Measurements from ENCODE around the gene SNAI1. TPM values are rescaled to one million over a fixed set of nuclear protein-coding genes. Genes with fewer than 3 reads are reported as not detected.

SNAI1 gene
- total RNA-seq, 1 experiment from 2014 or later = 8.8 TPM

DNA sequence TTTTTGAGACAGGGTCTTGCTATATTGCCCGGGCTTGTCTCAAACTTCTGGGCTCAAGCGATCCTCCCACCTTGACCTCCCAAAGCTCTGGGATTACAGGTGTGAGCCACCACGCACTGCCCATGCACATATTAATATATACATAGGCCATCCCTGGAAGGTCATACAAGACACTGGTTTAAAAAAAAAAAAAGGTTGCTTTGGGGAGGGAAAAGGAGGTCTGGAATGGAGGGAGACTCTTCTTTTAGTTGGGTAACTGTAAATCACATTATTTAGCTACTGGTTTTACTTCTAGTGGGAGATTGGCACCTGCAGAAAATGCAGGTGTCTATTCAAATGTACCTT lies 4.1 kb upstream of the SNAI1 start:
- POLR2A ChIA-PET = no interaction called here
- TF ChIP-seq, protein P1, sequence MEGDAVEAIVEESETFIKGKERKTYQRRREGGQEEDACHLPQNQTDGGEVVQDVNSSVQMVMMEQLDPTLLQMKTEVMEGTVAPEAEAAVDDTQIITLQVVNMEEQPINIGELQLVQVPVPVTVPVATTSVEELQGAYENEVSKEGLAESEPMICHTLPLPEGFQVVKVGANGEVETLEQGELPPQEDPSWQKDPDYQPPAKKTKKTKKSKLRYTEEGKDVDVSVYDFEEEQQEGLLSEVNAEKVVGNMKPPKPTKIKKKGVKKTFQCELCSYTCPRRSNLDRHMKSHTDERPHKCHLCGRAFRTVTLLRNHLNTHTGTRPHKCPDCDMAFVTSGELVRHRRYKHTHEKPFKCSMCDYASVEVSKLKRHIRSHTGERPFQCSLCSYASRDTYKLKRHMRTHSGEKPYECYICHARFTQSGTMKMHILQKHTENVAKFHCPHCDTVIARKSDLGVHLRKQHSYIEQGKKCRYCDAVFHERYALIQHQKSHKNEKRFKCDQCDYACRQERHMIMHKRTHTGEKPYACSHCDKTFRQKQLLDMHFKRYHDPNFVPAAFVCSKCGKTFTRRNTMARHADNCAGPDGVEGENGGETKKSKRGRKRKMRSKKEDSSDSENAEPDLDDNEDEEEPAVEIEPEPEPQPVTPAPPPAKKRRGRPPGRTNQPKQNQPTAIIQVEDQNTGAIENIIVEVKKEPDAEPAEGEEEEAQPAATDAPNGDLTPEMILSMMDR (IDR thresholded peaks at IDR 0.05) = no peak
- TF ChIP-seq POLR2AphosphoS5 (IDR thresholded peaks at IDR 0.05; ENCODE audit: low read depth, low read length) (no peak), SIN3A (IDR thresholded peaks at IDR 0.05; ENCODE audit: borderline replicate concordance, insufficient read depth, low read depth, low read length) (no peak), TCF7L2 (IDR thresholded peaks at IDR 0.05; ENCODE audit: low read depth, low read length) (no peak)
- TF ChIP-seq, protein P2, sequence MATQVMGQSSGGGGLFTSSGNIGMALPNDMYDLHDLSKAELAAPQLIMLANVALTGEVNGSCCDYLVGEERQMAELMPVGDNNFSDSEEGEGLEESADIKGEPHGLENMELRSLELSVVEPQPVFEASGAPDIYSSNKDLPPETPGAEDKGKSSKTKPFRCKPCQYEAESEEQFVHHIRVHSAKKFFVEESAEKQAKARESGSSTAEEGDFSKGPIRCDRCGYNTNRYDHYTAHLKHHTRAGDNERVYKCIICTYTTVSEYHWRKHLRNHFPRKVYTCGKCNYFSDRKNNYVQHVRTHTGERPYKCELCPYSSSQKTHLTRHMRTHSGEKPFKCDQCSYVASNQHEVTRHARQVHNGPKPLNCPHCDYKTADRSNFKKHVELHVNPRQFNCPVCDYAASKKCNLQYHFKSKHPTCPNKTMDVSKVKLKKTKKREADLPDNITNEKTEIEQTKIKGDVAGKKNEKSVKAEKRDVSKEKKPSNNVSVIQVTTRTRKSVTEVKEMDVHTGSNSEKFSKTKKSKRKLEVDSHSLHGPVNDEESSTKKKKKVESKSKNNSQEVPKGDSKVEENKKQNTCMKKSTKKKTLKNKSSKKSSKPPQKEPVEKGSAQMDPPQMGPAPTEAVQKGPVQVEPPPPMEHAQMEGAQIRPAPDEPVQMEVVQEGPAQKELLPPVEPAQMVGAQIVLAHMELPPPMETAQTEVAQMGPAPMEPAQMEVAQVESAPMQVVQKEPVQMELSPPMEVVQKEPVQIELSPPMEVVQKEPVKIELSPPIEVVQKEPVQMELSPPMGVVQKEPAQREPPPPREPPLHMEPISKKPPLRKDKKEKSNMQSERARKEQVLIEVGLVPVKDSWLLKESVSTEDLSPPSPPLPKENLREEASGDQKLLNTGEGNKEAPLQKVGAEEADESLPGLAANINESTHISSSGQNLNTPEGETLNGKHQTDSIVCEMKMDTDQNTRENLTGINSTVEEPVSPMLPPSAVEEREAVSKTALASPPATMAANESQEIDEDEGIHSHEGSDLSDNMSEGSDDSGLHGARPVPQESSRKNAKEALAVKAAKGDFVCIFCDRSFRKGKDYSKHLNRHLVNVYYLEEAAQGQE (IDR thresholded peaks at IDR 0.05; ENCODE audit: insufficient read depth in 1 of 2, low read depth in 2 of 2, low read length in 1 of 2) = no peak
- H3K4me1 ChIP-seq (ENCODE audit: control insufficient read depth, insufficient read depth, low read length) = peaks cover 8% of the 10 kb centered on the region
- CTCF ChIA-PET = interaction anchor here (0.6 to 4.8 kb wide), 11 partner anchors 9 to 366 kb away, joined by 3 to 97 read pairs (median 4); no protein-coding TSS in a partner anchor
- BruUV-seq (replicated peaks) = no TSS peak
- no peaks in the 10 kb centered on the region for H3K36me3 ChIP-seq (ENCODE audit: control insufficient read depth, insufficient read depth, low read length)
- intact Hi-C loops (cut with micrococcal nuclease; ENCODE audit: unreplicated experiment) = loop anchor here (1.0 kb wide), 1 partner anchor 93 kb away; no protein-coding TSS in a partner anchor
- H3K27me3 ChIP-seq (ENCODE audit: control insufficient read depth, insufficient read depth, low read length) = no peaks in the 10 kb centered on the region
- ATAC-seq = no peak
- in situ Hi-C loops (cut with HindIII; ENCODE audit: low pct_unique_long_range_greater_than_20kb, low sequenced_read_pairs) = no loop called here
- H3K27ac ChIP-seq (ENCODE audit: low read length) = no peak overlapping the region; the same call in 1 of the 2 replicates
- H3K4me3 ChIP-seq (ENCODE audit: low read depth in 2 of 2, low read length in 2 of 2) = peak overlapping the region in 1 of 2 experiments; percentile 49; a peak in 1 of 4 replicates
- no peak for DNase-seq (ENCODE audit: low read depth, low spot score)
- H3K9me3 ChIP-seq (ENCODE audit: control insufficient read depth, insufficient read depth, low read depth, low read length) = no peaks in the 10 kb centered on the region

DNA sequence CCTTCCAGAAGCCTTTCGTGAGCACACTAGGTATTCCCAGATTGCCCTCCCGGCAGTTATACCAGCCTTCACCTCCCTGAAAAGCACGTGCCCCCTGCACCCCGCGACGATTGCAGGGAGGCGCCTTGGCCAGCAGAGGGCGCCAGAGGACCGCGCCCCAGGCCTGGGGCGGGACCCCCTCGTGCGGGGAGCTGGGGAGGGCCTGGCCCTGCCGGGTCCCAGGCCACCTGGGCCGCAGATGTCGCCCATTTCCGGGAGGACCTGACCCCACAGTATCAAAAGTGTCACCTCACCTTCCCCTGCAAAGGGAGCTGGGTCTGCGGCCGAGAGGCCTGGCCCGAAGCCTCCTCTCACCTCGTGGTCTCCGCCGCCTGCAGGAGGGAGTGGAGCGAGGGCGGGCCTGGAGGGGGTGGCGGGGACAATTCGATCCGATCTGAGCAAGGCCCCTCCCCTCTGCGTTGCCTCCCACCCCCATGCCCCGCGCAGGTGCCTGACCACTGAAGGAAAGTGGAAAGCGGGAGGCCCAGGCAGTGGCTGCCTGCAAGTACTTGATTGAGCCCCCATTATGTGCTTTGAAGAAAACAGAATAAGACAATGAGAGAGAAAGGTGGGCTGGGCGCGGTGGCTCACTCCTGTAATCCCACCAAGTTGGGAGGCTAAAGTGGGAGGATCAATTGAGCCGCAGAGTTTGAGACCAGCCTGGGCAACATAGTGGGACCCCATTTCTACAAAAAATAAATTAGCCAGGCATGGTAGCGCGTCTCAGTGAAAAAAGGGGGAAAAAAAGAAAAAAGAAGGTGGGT lies 3.5 kb upstream of the SNAI1 start:
- ATAC-seq (peak; percentile 73), DNase-seq (ENCODE audit: low read depth, low spot score) (no peak)
- no peaks in the 10 kb centered on the region for H3K9me3 ChIP-seq (ENCODE audit: control insufficient read depth, insufficient read depth, low read depth, low read length)
- in situ Hi-C loops (cut with HindIII; ENCODE audit: low pct_unique_long_range_greater_than_20kb, low sequenced_read_pairs) = no loop called here
- no peaks in the 10 kb centered on the region for H3K36me3 ChIP-seq (ENCODE audit: control insufficient read depth, insufficient read depth, low read length)
- H3K4me3 ChIP-seq (ENCODE audit: low read depth in 2 of 2, low read length in 2 of 2) = peak overlapping the region; percentile 31 to 49
- peaks cover 11% of the 10 kb centered on the region for H3K4me1 ChIP-seq (ENCODE audit: control insufficient read depth, insufficient read depth, low read length)
- POLR2A ChIA-PET = interaction anchor here (0.7 kb wide), 1 partner anchor 92 kb away, joined by 6 read pairs; no protein-coding TSS in a partner anchor
- intact Hi-C loops (cut with micrococcal nuclease; ENCODE audit: unreplicated experiment) = loop anchor here (1.0 kb wide), 1 partner anchor 92 kb away; no protein-coding TSS in a partner anchor
- TF ChIP-seq, protein P2 (IDR thresholded peaks at IDR 0.05; ENCODE audit: insufficient read depth in 1 of 2, low read depth in 2 of 2, low read length in 1 of 2) = 0 out of 4 replicates have a peak, but pooled peaks of 1 of the 2 experiments have one; percentile 63
- TF ChIP-seq, protein P1 (IDR thresholded peaks at IDR 0.05) = peak; percentile 100
- TF ChIP-seq SIN3A (IDR thresholded peaks at IDR 0.05; ENCODE audit: borderline replicate concordance, insufficient read depth, low read depth, low read length) (no peak; the same call in 1 of the 2 replicates), TCF7L2 (IDR thresholded peaks at IDR 0.05; ENCODE audit: low read depth, low read length) (no peak), POLR2AphosphoS5 (IDR thresholded peaks at IDR 0.05; ENCODE audit: low read depth, low read length) (no peak)
- H3K27ac ChIP-seq (ENCODE audit: low read length) = peak overlapping the region; percentile 44; the same call in 1 of the 2 replicates
- BruUV-seq (replicated peaks) = no TSS peak
- no peaks in the 10 kb centered on the region for H3K27me3 ChIP-seq (ENCODE audit: control insufficient read depth, insufficient read depth, low read length)
- CTCF ChIA-PET = interaction anchor here (0.5 to 4.8 kb wide), 28 partner anchors 9 to 881 kb away, joined by 3 to 97 read pairs (median 4); partner anchors contain the start of gene RNF114

Measured in Panc1 (cell line).